ENCODE results near the gene NHLRC3. TPM values are rescaled to one million over a fixed set of nuclear protein-coding genes. Genes with fewer than 3 reads are reported as not detected.
"Not testable (repeated sequence)": the region's sequence is repeated elsewhere in the genome, so short reads cannot be mapped to it uniquely, and the experiment has no call there.

NHLRC3 gene
- total and polyA plus RNA-seq, 2 donors (not counting 3 experiments of a cell fraction or from before 2014, with no cell fraction given), result 7.3 to 10.2 TPM

DNA sequence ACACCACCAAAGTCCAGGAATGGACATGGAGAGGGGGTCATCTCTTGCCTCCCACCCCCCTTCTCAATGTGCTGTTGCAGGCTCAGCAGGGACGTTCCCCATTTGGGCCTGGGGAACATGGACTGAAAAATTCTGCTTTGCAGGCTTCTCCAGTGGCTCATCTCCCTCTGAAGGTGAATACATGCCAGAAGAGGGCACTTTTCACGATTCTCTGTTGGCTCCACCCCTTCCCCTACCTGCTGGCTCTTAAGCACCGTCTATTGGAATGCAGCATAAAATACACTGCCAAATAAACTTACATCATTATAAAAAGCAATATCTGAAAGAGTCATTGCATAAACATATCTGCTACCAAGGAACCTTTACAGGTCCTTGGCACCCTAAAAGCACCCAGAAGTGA is 35.7 kb downstream of the NHLRC3 start:
- no peaks in the 10 kb centered on the region for H3K9me3 ChIP-seq (replicated peaks; ENCODE audit: control insufficient read depth, insufficient read depth, low read length)
- no peaks in the 10 kb centered on the region for H3K4me1 ChIP-seq (ENCODE audit: control insufficient read depth, extremely low read depth, insufficient read depth, low read length)
- H4K20me1 ChIP-seq (replicated peaks; ENCODE audit: control insufficient read depth, extremely low read depth, insufficient read depth, low read length), result no peaks in the 10 kb centered on the region
- H3K9me1 ChIP-seq (replicated peaks; ENCODE audit: control insufficient read depth, extremely low read depth, insufficient read depth, low read length), result no peaks in the 10 kb centered on the region
- intact Hi-C loops (cut with micrococcal nuclease) (no loop called here), dilution Hi-C loops (cut with MboI; ENCODE audit: extremely low pct_ligation_motif_present, low sequenced_read_pairs) (no loop called here)
- no peak overlapping the region for H3K4me3 ChIP-seq (replicated peaks in 1 of 3; ENCODE audit: insufficient read depth in 1 of 3, low read depth in 1 of 3, low read length in 3 of 3)
- no peaks in the 10 kb centered on the region for H3K79me2 ChIP-seq (ENCODE audit: control insufficient read depth, insufficient read depth, low read length)
- H3K9ac ChIP-seq (replicated peaks; ENCODE audit: extremely low read depth, insufficient read depth, low read length), result no peak overlapping the region
- H3K36me3 ChIP-seq (ENCODE audit: control insufficient read depth in 2 of 2, extremely low read depth in 1 of 2, insufficient read depth in 2 of 2, low read length in 2 of 2), result no peaks in the 10 kb centered on the region
- no peak for DNase-seq (ENCODE audit: low read depth, low spot score)
- ChIA-PET POLR2A (no interaction called here), CTCF (no interaction called here)
- no peak for FAIRE-seq
- H3K4me2 ChIP-seq (ENCODE audit: insufficient read depth, low read length), result no peak overlapping the region
- no peak overlapping the region for H3K27ac ChIP-seq (ENCODE audit: insufficient read depth, low read depth, low read length)
- peaks cover 2 to 15% of the 10 kb centered on the region in 2 experiments for H3K27me3 ChIP-seq (ENCODE audit: control insufficient read depth in 2 of 2, insufficient read depth in 2 of 2, low read length in 2 of 2)
- no peak overlapping the region for H2AFZ ChIP-seq (ENCODE audit: low read depth, low read length)
- no TSS peak for BruUV-seq (replicated peaks)
- TF ChIP-seq POLR2A (IDR thresholded peaks at IDR 0.05; ENCODE audit: low read depth, low read length) (no peak), JUN (IDR thresholded peaks at IDR 0.05; ENCODE audit: borderline replicate concordance, insufficient read depth, insufficient read length, low read depth) (no peak), MYC (IDR thresholded peaks at IDR 0.05; ENCODE audit: low read depth, low read length) (no peak), EZH2 (IDR thresholded peaks at IDR 0.05; ENCODE audit: borderline replicate concordance, low read depth, low read length, severe bottlenecking) (no peak), GATA2 (IDR thresholded peaks at IDR 0.05; ENCODE audit: insufficient read depth, insufficient read length, low read depth, low read length) (no peak), FOS (IDR thresholded peaks at IDR 0.05; ENCODE audit: borderline replicate concordance, insufficient read depth, low read length) (no peak), POLR2AphosphoS5 (IDR thresholded peaks at IDR 0.05; ENCODE audit: insufficient read depth, low read depth, low read length) (no peak)
- TF ChIP-seq, protein P1, sequence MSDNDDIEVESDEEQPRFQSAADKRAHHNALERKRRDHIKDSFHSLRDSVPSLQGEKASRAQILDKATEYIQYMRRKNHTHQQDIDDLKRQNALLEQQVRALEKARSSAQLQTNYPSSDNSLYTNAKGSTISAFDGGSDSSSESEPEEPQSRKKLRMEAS (IDR thresholded peaks at IDR 0.05; ENCODE audit: insufficient read depth, insufficient read length), result no peak
- TF ChIP-seq, protein P2, sequence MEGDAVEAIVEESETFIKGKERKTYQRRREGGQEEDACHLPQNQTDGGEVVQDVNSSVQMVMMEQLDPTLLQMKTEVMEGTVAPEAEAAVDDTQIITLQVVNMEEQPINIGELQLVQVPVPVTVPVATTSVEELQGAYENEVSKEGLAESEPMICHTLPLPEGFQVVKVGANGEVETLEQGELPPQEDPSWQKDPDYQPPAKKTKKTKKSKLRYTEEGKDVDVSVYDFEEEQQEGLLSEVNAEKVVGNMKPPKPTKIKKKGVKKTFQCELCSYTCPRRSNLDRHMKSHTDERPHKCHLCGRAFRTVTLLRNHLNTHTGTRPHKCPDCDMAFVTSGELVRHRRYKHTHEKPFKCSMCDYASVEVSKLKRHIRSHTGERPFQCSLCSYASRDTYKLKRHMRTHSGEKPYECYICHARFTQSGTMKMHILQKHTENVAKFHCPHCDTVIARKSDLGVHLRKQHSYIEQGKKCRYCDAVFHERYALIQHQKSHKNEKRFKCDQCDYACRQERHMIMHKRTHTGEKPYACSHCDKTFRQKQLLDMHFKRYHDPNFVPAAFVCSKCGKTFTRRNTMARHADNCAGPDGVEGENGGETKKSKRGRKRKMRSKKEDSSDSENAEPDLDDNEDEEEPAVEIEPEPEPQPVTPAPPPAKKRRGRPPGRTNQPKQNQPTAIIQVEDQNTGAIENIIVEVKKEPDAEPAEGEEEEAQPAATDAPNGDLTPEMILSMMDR (IDR thresholded peaks at IDR 0.05; ENCODE audit: extremely low read depth in 1 of 2, insufficient read depth in 1 of 2, low read depth in 1 of 2, low read length in 2 of 2), result no peak

DNA sequence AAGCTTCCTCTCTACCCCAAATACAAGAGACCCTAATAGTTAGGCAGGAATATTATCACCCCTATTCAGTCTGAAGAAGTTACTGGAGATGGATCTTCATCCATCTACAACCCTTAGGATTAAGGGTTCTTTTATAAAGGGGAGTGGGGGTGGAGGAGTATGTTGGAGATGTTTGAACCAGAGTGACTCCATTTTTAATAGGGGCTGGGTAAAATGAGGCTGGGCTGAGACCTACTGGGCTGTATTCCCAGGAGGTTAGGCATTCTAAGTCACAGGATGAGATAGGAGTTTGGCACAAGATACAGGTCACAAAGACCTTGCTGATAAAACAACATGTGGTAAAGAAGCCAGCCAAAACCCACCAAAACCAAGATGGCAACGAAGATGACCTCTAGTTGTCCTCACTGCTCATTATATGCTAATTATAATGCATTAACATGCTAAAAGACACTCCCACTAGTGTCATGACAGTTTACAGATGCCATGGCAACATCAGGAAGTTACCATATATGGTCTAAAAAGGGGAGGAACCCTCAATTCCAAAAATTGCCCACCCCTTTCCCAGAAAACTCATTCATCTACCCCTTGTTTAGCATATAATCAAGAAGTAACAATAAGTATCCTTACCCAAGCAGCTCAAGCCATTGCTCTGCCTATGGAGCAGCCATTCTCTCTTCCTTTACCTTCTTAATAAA is 48.1 kb downstream of the NHLRC3 start:
- CTCF ChIA-PET; H3K4me2 ChIP-seq (ENCODE audit: insufficient read depth, low read length); H3K27ac ChIP-seq (ENCODE audit: insufficient read depth, low read depth, low read length); H3K4me3 ChIP-seq (replicated peaks in 1 of 3; ENCODE audit: insufficient read depth in 1 of 3, low read depth in 1 of 3, low read length in 3 of 3); H2AFZ ChIP-seq (ENCODE audit: low read depth, low read length); intact Hi-C loops (cut with micrococcal nuclease); POLR2A ChIA-PET; H4K20me1 ChIP-seq (replicated peaks; ENCODE audit: control insufficient read depth, extremely low read depth, insufficient read depth, low read length); BruUV-seq (replicated peaks); H3K9me3 ChIP-seq (replicated peaks; ENCODE audit: control insufficient read depth, insufficient read depth, low read length); H3K27me3 ChIP-seq (ENCODE audit: control insufficient read depth in 2 of 2, insufficient read depth in 2 of 2, low read length in 2 of 2); H3K36me3 ChIP-seq (ENCODE audit: control insufficient read depth in 2 of 2, extremely low read depth in 1 of 2, insufficient read depth in 2 of 2, low read length in 2 of 2); H3K4me1 ChIP-seq (ENCODE audit: control insufficient read depth, extremely low read depth, insufficient read depth, low read length); DNase-seq (ENCODE audit: low read depth, low spot score); H3K9me1 ChIP-seq (replicated peaks; ENCODE audit: control insufficient read depth, extremely low read depth, insufficient read depth, low read length); dilution Hi-C loops (cut with MboI; ENCODE audit: extremely low pct_ligation_motif_present, low sequenced_read_pairs); FAIRE-seq; H3K79me2 ChIP-seq (ENCODE audit: control insufficient read depth, insufficient read depth, low read length); H3K9ac ChIP-seq (replicated peaks; ENCODE audit: extremely low read depth, insufficient read depth, low read length): not testable (repeated sequence)
